Natural killer cell treated with Interleukin-12 subunit alpha and Interleukin-12 subunit beta and Interleukin-15 and Interleukin-18, amount 100 ng/mL, for 72 hours (primary cell): ENCODE data around the gene CNDP2. TPM values are rescaled to one million over a fixed set of nuclear protein-coding genes. Genes with fewer than 3 reads are reported as not detected.

Source experiments
- ATAC-seq, 2 donors: fragments of 150-1000 bp; cut with Tn5 transposase in 1 of 2; sonication (Bioruptor Pico), chemical (Tn5 transposase) in 1 of 2; 2 replicates each; pipeline ENCODE4 v1.10.0; 2021
- DNase-seq: peaks from one replicate; pipeline ENCODE4 v3.0.0; 2022; ENCODE audit warnings: low spot score
- H3K27ac Mint-ChIP-seq, 2 donors: 1 replicate in 1 of 2; 2 replicates in 1 of 2; pipeline ENCODE4 v1.8.0; 2022; ENCODE audit warnings: mixed read lengths in 2 of 2, mild to moderate bottlenecking in 1 of 2, moderate library complexity in 1 of 2
- H3K27me3 Mint-ChIP-seq, 2 donors: 1 replicate in 1 of 2; 2 replicates in 1 of 2; pipeline ENCODE4 v1.8.0; 2022; ENCODE audit warnings: mixed read lengths in 2 of 2
- H3K36me3 Mint-ChIP-seq: one replicate; pipeline ENCODE4 v1.8.0; 2022; ENCODE audit warnings: mixed read lengths
- H3K4me1 Mint-ChIP-seq, 2 donors: 1 replicate in 1 of 2; 2 replicates in 1 of 2; pipeline ENCODE4 v1.8.0; 2022; ENCODE audit warnings: low read depth in 2 of 2, mixed read lengths in 2 of 2, mild to moderate bottlenecking in 1 of 2
- H3K4me3 Mint-ChIP-seq: one replicate; pipeline ENCODE4 v1.8.0; 2022; ENCODE audit warnings: mixed read lengths
- H3K9me3 Mint-ChIP-seq: 2 replicates; pipeline ENCODE4 v1.8.0; 2022; ENCODE audit warnings: mixed read lengths
- total RNA-seq, 2 donors: library from RNA; stranded (reverse); gene quantifications; one replicate each; pipeline ENCODE4 v1.2.3, GENCODE V29; 2022

Gene CNDP2
- total RNA-seq, 2 donors from 2014 or later = 152 to 215 TPM

DNA sequence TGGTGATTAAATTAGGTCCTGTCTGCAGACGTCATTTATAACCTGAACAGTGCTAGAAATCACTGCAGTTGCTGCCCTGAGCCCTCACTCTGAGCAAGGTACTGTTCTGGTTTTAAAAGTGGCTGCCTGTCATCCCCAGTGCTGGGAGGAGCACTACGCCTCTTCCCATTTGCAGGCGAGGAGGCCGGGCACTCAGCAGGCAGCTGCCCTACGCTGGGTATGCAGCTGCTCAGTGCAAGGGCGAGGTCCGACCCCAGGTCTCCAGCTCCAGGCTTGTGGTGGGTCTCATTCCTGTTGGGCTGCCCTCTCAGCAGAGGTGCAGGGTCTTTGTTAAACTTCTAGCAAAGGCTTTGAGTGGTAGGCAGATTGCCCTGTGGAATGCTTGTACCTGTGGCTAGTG, 15.7 kb downstream of the CNDP2 start:
- no peak overlapping the region for H3K4me3 Mint-ChIP-seq
- peaks cover 1 to 15% of the 10 kb centered on the region in 2 donors for H3K4me1 Mint-ChIP-seq
- H3K27me3 Mint-ChIP-seq = no peaks in the 10 kb centered on the region
- H3K9me3 Mint-ChIP-seq = no peaks in the 10 kb centered on the region
- H3K27ac Mint-ChIP-seq = no peak overlapping the region
- DNase-seq (no peak), ATAC-seq (no peak)
- peaks cover 16% of the 10 kb centered on the region for H3K36me3 Mint-ChIP-seq

DNA sequence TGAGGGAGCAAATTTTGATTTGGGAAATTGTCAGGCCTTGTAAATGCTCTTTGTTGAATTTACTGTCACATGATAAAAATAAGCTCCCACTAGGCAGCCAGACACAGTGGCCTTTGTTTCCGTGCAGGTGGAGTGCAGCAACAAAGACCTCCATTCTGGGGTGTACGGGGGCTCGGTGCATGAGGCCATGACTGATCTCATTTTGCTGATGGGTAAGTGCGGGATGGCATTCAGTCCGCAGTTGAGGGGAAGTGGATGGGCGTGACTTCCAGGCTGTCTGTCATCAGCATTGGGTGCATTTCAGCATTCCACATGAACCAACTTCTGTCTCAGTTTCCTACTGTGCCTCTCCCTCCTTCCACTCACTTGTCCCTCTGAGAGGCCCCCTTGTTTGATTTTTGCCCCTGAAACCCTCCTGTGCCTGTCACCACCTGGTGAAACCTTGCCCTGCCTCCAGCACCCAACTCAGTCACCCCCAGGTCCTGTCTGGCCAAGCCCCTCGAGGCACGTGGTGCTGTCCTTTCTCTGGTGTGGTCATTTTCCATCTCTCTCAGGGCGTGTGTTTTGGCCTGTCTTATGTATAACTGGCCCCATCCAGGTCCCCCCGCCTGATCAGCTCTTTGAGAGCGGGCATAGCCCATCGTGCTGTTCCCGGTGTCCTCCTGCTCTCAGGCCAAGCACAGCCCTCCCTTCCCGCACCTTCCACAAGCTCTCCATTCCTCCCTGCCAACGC, 16.3 kb downstream of the CNDP2 start:
- Mint-ChIP-seq H3K4me1 (peaks cover 0 to 12% of the 10 kb centered on the region in 2 donors), H3K27me3 (no peaks in the 10 kb centered on the region), H3K9me3 (no peaks in the 10 kb centered on the region), H3K27ac (no peak overlapping the region), H3K36me3 (peaks cover 12% of the 10 kb centered on the region), H3K4me3 (no peak overlapping the region)
- ATAC-seq (no peak), DNase-seq (no peak)

DNA sequence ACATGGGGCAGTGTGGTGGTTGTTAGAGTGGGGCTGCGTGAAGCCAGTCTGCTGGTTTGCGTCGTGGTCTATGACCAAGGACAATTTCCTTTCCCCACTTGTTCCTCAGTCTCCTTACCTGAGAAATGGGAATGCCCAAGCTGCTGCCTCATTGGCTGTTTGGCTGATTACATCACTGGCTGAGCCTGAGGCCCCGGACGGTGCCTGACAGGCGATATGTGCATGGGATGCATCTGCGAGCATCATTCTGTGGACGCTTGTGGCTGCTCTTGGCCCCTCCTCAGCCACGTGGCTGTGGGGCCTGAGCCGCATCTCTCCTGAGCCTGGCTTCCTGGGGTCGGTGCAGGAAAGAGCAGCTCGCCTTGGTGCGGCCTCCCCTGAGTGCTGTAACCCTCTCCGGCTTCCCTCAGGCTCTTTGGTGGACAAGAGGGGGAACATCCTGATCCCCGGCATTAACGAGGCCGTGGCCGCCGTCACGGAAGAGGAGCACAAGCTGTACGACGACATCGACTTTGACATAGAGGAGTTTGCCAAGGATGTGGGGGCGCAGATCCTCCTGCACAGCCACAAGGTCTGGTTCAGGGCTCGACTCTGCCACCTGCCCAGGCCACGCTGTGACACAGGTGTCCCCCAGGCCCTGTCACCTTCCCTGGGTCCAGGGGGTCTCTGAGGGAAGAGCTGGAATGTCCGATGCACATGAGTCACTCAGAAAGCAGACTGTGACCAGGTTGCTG, 17.2 kb downstream of the CNDP2 start:
- no peaks in the 10 kb centered on the region for H3K9me3 Mint-ChIP-seq
- H3K36me3 Mint-ChIP-seq = peaks cover 12% of the 10 kb centered on the region
- no peaks in the 10 kb centered on the region for H3K27me3 Mint-ChIP-seq
- H3K27ac Mint-ChIP-seq = no peak overlapping the region
- ATAC-seq = no peak
- H3K4me1 Mint-ChIP-seq = peaks cover 0 to 8% of the 10 kb centered on the region in 2 donors
- no peak for DNase-seq
- no peak overlapping the region for H3K4me3 Mint-ChIP-seq

DNA sequence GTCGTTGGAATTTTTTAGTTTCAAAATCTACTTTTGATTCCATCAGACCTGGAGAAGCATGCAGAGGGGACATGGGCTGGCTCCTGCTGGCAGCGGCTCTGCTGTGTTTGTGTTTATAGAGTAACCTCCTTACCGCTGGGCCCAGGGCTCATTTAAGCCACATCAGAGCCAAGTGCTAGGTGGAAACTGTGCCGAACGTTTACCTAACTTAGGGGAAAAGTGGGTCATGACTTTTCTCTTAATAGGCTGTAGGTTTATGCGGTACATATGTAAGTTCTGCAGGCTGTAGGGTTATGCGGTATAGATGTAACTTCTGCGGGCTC, 17.7 kb downstream of the CNDP2 start:
- Mint-ChIP-seq H3K4me1 (peaks cover 0 to 8% of the 10 kb centered on the region in 2 donors), H3K36me3 (peaks cover 12% of the 10 kb centered on the region), H3K9me3 (no peaks in the 10 kb centered on the region), H3K27me3 (no peaks in the 10 kb centered on the region), H3K27ac (no peak overlapping the region), H3K4me3 (no peak overlapping the region)
- no peak for ATAC-seq
- DNase-seq = no peak

DNA sequence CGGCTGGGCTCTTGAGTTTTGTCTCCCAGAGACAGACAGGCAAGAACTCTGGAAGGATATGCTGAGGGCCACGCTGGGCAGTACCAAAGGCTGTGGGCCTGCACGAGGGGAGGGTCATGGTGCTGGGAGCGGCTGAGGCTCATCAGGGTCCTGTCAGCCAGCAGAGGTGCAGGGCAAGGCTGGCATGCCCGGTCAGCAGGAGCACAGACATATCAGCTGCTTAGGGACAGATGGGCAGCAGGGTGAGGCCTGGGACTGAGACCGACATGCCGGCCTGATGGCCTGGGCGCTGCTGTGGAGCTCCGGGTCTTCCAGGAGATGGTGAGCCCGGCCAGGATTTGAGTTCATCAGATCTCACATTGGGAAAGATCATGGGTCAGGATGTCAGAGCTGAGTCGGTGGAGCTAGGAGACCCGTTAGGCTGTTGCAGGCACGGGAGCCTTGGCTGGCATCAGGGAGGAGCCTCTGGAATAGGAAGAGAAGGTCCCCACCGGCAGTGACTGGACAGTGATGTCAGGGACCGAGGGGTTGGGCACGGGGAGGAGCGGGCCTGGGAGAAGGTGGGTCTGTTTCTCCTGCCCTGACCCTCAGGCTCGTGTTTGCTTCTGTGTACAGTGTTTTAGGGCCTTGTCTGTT, 18.8 kb downstream of the CNDP2 start:
- Mint-ChIP-seq H3K4me3 (no peak overlapping the region), H3K27me3 (no peaks in the 10 kb centered on the region), H3K36me3 (peaks cover 12% of the 10 kb centered on the region), H3K4me1 (peaks cover 0 to 8% of the 10 kb centered on the region in 2 donors), H3K9me3 (no peaks in the 10 kb centered on the region), H3K27ac (no peak overlapping the region)
- DNase-seq (no peak), ATAC-seq (no peak)

DNA sequence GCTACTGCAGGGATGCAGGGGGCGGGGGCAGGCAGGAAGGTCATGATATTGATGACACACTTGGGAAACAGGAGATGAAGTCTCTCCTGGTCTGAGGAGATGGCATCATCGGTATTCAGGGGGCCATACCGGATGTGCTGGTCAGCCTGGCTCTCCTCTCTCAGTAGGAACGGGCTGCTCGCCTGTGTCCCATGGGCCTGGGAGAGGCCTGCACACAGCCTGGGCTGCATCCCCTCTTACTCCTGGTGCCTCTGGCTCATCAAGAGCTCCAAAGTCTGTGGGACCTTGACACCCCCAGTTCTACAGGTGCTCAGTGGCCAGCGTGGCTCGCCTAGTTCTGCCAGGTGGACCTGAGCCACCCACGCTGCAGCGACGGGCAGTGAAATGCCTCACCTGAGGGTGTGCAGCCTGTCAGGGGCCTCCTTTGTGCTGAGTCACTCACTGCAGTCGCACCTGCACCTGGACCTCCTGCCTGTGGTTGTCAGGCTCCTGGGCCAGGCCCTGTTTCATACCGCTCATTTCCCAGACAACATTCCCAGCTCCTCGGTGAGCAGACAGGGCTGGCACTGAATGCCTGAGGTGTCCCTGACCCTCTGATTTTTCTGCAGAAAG, 19.6 kb downstream of the CNDP2 start:
- ATAC-seq (no peak), DNase-seq (no peak)
- H3K4me3 Mint-ChIP-seq = no peak overlapping the region
- peaks cover 12% of the 10 kb centered on the region for H3K36me3 Mint-ChIP-seq
- no peaks in the 10 kb centered on the region for H3K9me3 Mint-ChIP-seq
- peaks cover 0 to 8% of the 10 kb centered on the region in 2 donors for H3K4me1 Mint-ChIP-seq
- no peaks in the 10 kb centered on the region for H3K27me3 Mint-ChIP-seq
- H3K27ac Mint-ChIP-seq = no peak overlapping the region

DNA sequence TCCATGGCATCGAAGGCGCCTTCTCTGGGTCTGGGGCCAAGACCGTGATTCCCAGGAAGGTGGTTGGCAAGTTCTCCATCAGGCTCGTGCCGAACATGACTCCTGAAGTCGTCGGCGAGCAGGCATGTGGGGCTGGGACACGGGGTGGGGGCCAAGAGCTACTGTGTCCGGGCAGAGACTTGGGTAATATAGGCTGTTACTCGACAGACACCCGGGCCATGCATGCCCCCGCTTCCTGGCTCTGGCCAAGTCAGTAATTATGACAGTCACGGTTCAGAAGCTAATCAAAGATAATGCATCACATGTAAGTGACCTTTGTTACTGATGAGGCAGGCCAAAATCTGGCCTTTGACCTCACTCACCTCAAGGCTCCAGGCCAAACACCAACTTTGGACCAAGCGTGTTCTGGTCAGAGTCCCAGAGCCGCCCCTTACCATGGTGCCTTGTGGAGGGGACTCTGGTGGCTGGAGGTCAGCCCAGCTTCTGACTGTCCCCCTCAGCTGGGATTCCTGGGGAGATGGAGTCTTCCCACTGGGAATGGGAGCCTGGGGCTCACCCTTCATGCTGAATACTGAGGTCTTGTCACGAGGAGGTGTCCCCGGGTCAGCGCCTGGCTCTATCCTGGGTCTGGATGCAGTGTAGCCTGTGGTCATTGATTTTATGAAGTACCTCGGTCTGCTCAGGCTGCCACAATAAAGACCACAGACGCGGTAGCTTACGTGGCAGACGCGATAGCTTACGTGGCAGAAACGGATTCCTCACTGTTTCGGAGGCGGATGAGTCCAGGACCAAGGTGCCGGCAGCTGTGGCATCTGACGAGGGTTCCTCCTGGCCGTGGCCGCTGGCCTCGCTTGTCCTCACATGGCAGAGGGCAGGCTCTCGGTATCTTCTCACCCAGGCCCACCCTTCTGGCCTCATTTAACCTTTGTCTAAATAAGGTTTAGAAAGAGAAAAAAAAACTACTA, 20.4 kb downstream of the CNDP2 start:
- ATAC-seq = no peak
- H3K4me1 Mint-ChIP-seq = peaks cover 0 to 8% of the 10 kb centered on the region in 2 donors
- peaks cover 12% of the 10 kb centered on the region for H3K36me3 Mint-ChIP-seq
- no peak for DNase-seq
- H3K9me3 Mint-ChIP-seq = no peaks in the 10 kb centered on the region
- no peak overlapping the region for H3K4me3 Mint-ChIP-seq
- no peaks in the 10 kb centered on the region for H3K27me3 Mint-ChIP-seq
- H3K27ac Mint-ChIP-seq = no peak overlapping the region

DNA sequence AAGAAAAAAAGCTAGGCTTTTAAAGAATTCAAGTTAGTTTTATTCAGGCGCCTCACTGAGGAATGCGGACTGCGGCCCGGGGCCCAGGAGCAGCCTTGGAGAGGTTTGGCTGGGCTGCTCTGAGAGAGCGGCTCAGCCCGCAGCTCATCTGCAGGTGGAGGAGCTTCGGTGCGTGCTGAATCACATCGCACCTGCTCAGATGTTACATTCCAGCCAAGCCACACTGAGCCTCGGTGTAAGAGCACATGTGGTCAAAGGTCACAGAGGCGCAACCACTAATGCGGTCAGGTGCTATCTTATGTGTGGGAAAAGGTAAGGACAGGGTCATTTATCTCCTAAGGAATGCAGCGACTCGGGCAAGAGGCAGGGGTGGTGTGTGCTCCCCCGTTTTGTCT, 21.1 kb downstream of the CNDP2 start:
- peaks cover 12% of the 10 kb centered on the region for H3K36me3 Mint-ChIP-seq
- H3K27me3 Mint-ChIP-seq = no peaks in the 10 kb centered on the region
- DNase-seq (no peak), ATAC-seq (no peak)
- no peaks in the 10 kb centered on the region for H3K9me3 Mint-ChIP-seq
- H3K27ac Mint-ChIP-seq = no peak overlapping the region
- no peak overlapping the region for H3K4me3 Mint-ChIP-seq
- H3K4me1 Mint-ChIP-seq = peaks cover 0 to 8% of the 10 kb centered on the region in 2 donors

DNA sequence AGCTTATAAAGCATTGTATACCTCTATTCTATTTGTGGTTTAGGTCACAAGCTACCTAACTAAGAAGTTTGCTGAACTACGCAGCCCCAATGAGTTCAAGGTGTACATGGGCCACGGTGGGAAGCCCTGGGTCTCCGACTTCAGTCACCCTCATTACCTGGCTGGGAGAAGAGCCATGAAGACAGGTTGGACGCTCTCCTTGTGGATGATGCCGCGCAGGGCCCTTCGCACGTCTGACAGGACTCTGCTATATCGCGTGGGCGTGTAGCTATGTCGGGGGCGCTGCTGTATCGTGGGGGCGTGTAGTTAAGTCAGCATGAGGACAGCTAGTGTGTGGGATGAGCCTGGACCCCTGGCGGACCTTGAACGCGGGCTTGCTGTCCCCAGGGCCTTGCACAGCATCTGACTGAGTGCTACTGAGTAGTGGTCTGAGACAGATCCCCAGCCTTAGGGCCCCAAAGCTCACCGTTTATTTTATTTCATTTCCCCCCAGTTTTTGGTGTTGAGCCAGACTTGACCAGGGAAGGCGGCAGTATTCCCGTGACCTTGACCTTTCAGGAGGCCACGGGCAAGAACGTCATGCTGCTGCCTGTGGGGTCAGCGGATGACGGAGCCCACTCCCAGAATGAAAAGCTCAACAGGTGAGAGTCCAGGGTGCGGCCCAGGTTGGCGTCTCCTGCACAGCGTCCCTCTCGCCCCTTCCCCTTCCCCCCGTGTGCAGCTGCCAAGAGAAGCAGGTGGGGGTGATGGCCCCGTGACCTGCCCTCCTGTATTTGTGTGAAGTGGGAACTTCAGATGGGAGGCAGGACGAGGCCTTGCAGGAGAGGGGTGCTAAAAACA, 22.5 kb downstream of the CNDP2 start:
- H3K27me3 Mint-ChIP-seq = no peaks in the 10 kb centered on the region
- H3K4me3 Mint-ChIP-seq = no peak overlapping the region
- H3K4me1 Mint-ChIP-seq = no peaks in the 10 kb centered on the region
- ATAC-seq (no peak), DNase-seq (no peak)
- peaks cover 5% of the 10 kb centered on the region for H3K36me3 Mint-ChIP-seq
- H3K27ac Mint-ChIP-seq = no peak overlapping the region
- no peaks in the 10 kb centered on the region for H3K9me3 Mint-ChIP-seq

DNA sequence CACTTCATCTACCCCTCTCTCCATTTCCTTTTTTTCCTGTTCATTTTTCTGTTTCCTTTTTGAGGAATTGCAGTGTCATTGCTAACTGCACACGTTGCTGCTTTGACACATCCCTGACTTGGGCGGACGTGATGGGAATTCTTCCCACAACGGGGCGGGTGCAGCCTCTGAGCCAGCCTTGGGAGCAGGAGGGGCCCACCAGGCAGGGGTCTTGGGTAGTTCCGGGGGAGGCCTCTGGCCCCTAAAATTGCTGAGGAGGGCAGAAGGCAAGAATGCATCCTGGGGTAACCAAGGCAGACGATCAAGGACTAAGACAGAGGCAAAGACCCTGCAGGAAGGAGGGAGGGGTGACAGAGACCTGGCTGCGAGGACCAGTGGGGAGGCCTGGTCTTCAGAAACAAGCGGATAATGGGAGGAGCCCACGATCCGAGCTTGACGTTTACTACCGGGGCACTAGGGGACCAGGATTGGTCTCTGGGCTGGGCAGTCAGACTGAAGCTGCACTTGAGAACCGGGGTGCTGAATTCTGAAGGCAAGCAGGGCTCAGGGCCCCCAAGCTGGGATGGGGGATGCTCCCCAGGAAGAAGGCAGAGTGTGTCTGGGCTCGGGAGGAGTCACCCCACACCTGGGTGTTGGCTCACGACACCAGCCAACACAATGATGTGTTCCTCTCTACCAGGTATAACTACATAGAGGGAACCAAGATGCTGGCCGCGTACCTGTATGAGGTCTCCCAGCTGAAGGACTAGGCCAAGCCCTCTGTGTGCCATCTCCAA, 23.3 kb downstream of the CNDP2 start:
- Mint-ChIP-seq H3K27ac (no peak overlapping the region), H3K36me3 (peaks cover 5% of the 10 kb centered on the region)

DNA sequence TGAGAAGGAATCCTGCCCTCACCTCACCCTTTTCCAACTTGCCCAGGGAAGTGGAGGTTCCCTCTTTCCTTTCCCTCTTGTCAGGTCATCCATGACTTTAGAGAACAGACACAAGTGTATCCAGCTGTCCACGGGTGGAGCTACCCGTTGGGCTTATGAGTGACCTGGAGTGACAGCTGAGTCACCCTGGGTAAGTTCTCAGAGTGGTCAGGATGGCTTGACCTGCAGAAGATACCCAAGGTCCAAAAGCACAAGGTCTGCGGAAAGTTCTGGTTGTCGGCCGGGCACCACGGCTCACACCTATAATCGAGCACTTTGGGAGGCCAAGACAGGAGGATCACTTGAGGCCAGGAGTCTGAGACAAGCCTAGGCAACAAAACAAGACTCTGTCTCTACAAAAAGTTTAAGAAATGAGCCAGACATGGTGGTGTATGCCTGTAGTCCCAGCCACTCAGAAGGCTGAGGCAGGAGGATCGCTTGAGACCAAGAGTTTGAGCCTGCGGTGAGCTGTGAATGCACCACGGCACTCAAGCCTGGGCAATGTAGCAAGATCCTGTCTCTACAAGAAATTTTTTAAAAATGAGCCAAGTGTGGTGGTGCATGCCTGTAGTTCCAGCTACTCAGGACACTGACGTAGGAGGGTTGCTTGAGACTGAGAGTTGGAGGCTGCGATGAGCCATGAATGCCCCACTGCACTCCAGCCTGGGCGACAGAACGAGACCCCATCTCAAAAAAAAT, 24.1 kb downstream of the CNDP2 start:
- Mint-ChIP-seq H3K27me3 (no peaks in the 10 kb centered on the region), H3K27ac (no peak overlapping the region)

More for the DNA sequence above, 23.3 kb downstream of the CNDP2 start:
- DNase-seq = no peak
- Mint-ChIP-seq H3K4me1 (peaks cover 0 to 5% of the 10 kb centered on the region in 2 donors), H3K4me3 (no peak overlapping the region), H3K9me3 (no peaks in the 10 kb centered on the region), H3K27me3 (no peaks in the 10 kb centered on the region)
- ATAC-seq = no peak

More for the DNA sequence above, 24.1 kb downstream of the CNDP2 start:
- H3K4me3 Mint-ChIP-seq = no peak overlapping the region
- ATAC-seq (no peak), DNase-seq (no peak)
- H3K36me3 Mint-ChIP-seq = peaks cover 5% of the 10 kb centered on the region
- peaks cover 0 to 5% of the 10 kb centered on the region in 2 donors for H3K4me1 Mint-ChIP-seq
- H3K9me3 Mint-ChIP-seq = no peaks in the 10 kb centered on the region
